Nephron progenitor cell (in vitro differentiated cells): Measurements from ENCODE around the gene BRICD5.

Experiments
- DNase-seq: peaks from one replicate; pipeline ENCODE4 v3.0.0; 2021
- H3K27ac Mint-ChIP-seq: 2 replicates; pipeline ENCODE4 v1.8.0; 2021; ENCODE audit warnings: mild to moderate bottlenecking, moderate library complexity, mixed read lengths
- H3K27me3 Mint-ChIP-seq: 2 replicates; pipeline ENCODE4 v1.8.0; 2021; ENCODE audit warnings: mild to moderate bottlenecking, low read depth, mixed read lengths; ENCODE audit not compliant: poor library complexity
- H3K36me3 Mint-ChIP-seq: 2 replicates; pipeline ENCODE4 v1.8.0; 2021; ENCODE audit warnings: low read depth, mixed read lengths
- H3K4me1 Mint-ChIP-seq: 2 replicates; pipeline ENCODE4 v1.8.0; 2021; ENCODE audit warnings: mixed read lengths
- H3K4me3 Mint-ChIP-seq: 2 replicates; pipeline ENCODE4 v1.8.0; 2021; ENCODE audit warnings: mild to moderate bottlenecking, moderate library complexity, mixed read lengths
- H3K9me3 Mint-ChIP-seq: 2 replicates; pipeline ENCODE4 v1.8.0; 2021; ENCODE audit warnings: mild to moderate bottlenecking, moderate library complexity, mixed read lengths
- CTCF ChIP-seq: fragments of 200-600 bp; sonication (generic); IDR thresholded peaks from 2 replicates; pipeline ENCODE4 v1.5.0; 2021; ENCODE audit warnings: antibody characterized with exemption

BRICD5 gene

GRCh38 chr16:2231016-2231931 lies 20.6 kb upstream of the BRICD5 start:
- no peaks in the 10 kb centered on the region for H3K9me3 Mint-ChIP-seq
- H3K4me1 Mint-ChIP-seq, result peaks cover 8% of the 10 kb centered on the region
- H3K27ac Mint-ChIP-seq, result peak overlapping the region; percentile 19
- no peak for DNase-seq
- H3K27me3 Mint-ChIP-seq, result peaks cover 10% of the 10 kb centered on the region
- H3K36me3 Mint-ChIP-seq, result peaks cover 5% of the 10 kb centered on the region
- H3K4me3 Mint-ChIP-seq, result no peak overlapping the region
- no peak for TF ChIP-seq CTCF

GRCh38 chr16:2230376-2230775 lies 19.7 kb upstream of the BRICD5 start:
- Mint-ChIP-seq H3K36me3 (peaks cover 5% of the 10 kb centered on the region), H3K27ac (no peak overlapping the region), H3K4me3 (no peak overlapping the region), H3K9me3 (no peaks in the 10 kb centered on the region), H3K27me3 (peaks cover 4% of the 10 kb centered on the region), H3K4me1 (peaks cover 13% of the 10 kb centered on the region)
- TF ChIP-seq CTCF, result no peak
- no peak for DNase-seq

GRCh38 chr16:2229632-2230250 lies 19.1 kb upstream of the BRICD5 start:
- Mint-ChIP-seq H3K27ac (no peak overlapping the region), H3K27me3 (peaks cover 2% of the 10 kb centered on the region), H3K9me3 (no peaks in the 10 kb centered on the region), H3K4me3 (no peak overlapping the region), H3K36me3 (peaks cover 5% of the 10 kb centered on the region), H3K4me1 (peaks cover 16% of the 10 kb centered on the region)
- no peak for TF ChIP-seq CTCF
- DNase-seq, result no peak

GRCh38 chr16:2229091-2229490 lies 18.4 kb upstream of the BRICD5 start:
- Mint-ChIP-seq H3K4me3 (no peak overlapping the region), H3K27me3 (peaks cover 2% of the 10 kb centered on the region)

GRCh38 chr16:2228161-2228824 lies 17.6 kb upstream of the BRICD5 start:
- no peak overlapping the region for H3K4me3 Mint-ChIP-seq
- TF ChIP-seq CTCF, result no peak
- no peak overlapping the region for H3K27ac Mint-ChIP-seq
- DNase-seq, result no peak
- H3K36me3 Mint-ChIP-seq, result peaks cover 5% of the 10 kb centered on the region
- H3K4me1 Mint-ChIP-seq, result peaks cover 24% of the 10 kb centered on the region
- peaks cover 2% of the 10 kb centered on the region for H3K27me3 Mint-ChIP-seq
- no peaks in the 10 kb centered on the region for H3K9me3 Mint-ChIP-seq

More at GRCh38 chr16:2229091-2229490, 18.4 kb upstream of the BRICD5 start:
- Mint-ChIP-seq H3K27ac (no peak overlapping the region), H3K9me3 (no peaks in the 10 kb centered on the region), H3K36me3 (peaks cover 5% of the 10 kb centered on the region), H3K4me1 (peaks cover 23% of the 10 kb centered on the region)
- no peak for DNase-seq
- no peak for TF ChIP-seq CTCF
